Tibial nerve (tissue), 4 donors: ENCODE data around the gene DAPK1.

Source experiments
- CTCF ChIP-seq, 5 experiments: fragments of 200-600 bp in 3 of 5; fragments of 450-650 bp in 2 of 5; sonication (generic) in 3 of 5; IDR thresholded peaks; one replicate each; pipeline ENCODE4 v1.5.1; 2016 to 2019; ENCODE audit warnings: antibody characterized with exemption in 5 of 5, mild to moderate bottlenecking in 3 of 5, moderate library complexity in 2 of 5
- EP300 ChIP-seq, 2 donors: sonication (generic); formaldehyde crosslinking; IDR thresholded peaks; one replicate each; pipeline ENCODE4 v1.6.1; 2017; ENCODE audit warnings: antibody characterized with exemption in 2 of 2, mild to moderate bottlenecking in 1 of 2
- POLR2A ChIP-seq, 2 donors: fragments of 450-650 bp; IDR thresholded peaks; one replicate each; pipeline ENCODE4 v1.6.1; 2017; ENCODE audit warnings: antibody characterized with exemption in 2 of 2, mild to moderate bottlenecking in 2 of 2, moderate library complexity in 2 of 2

- TF ChIP-seq POLR2A (IDR thresholded peaks at IDR 0.05) (no peak), EP300 (IDR thresholded peaks at IDR 0.05) (no peak), CTCF (IDR thresholded peaks at IDR 0.05) (no peak)
Measured at GRCh38 chr9:87611776-87612175, 114.1 kb downstream of the DAPK1 start.
